Kidney (tissue), 14 donors: Measurements from ENCODE around the gene UNC119B. TPM values are rescaled to one million over a fixed set of nuclear protein-coding genes. Genes with fewer than 3 reads are reported as not detected.

Source experiments
- DNase-seq, 5 donors: peaks; one replicate each; pipeline ENCODE4 v3.0.0-alpha.2; 2013 to 2020
- FAIRE-seq: peaks from 2 replicates; lab custom pipeline; 2012; peaks lifted over from hg19 to GRCh38; lab: Jason Lieb, UNC
- H3K27ac ChIP-seq, 2 donors: one replicate each; pipeline ENCODE4 v1.7.0; 2013; ENCODE audit warnings: low read depth in 2 of 2, low read length in 2 of 2, inconsistent platforms in 1 of 2
- H3K27me3 ChIP-seq: one replicate; pipeline ENCODE4 v1.7.1; 2013; ENCODE audit warnings: low read length, inconsistent platforms; ENCODE audit not compliant: control insufficient read depth, insufficient read depth
- H3K36me3 ChIP-seq, 3 donors: one replicate each; pipeline versions ENCODE4 v1.7.0 to v1.7.1; 2013; ENCODE audit warnings: low read length in 3 of 3, control low read depth in 1 of 3, inconsistent platforms in 1 of 3; ENCODE audit not compliant: insufficient read depth in 3 of 3, control insufficient read depth in 2 of 3
- H3K4me1 ChIP-seq, 3 donors: one replicate each; pipeline versions ENCODE4 v1.7.0 to v1.7.1; 2013; ENCODE audit warnings: low read length in 3 of 3, inconsistent platforms in 1 of 3, low read depth in 1 of 3; ENCODE audit not compliant: control insufficient read depth in 2 of 3, insufficient read depth in 2 of 3
- H3K4me3 ChIP-seq, 3 donors: one replicate each; pipeline versions ENCODE4 v1.7.0 to v1.8.1; 2013; ENCODE audit warnings: low read length in 3 of 3, control low read depth in 1 of 3, inconsistent platforms in 1 of 3
- H3K9ac ChIP-seq, 3 donors: one replicate each; pipeline versions ENCODE4 v1.7.0 to v1.7.1; 2013; ENCODE audit warnings: low read length in 3 of 3, control low read depth in 1 of 3, inconsistent platforms in 1 of 3
- H3K9me3 ChIP-seq, 3 donors: one replicate each; pipeline versions ENCODE4 v1.7.0 to v1.7.1; 2013; ENCODE audit warnings: low read length in 3 of 3, control low read depth in 1 of 3, inconsistent platforms in 1 of 3; ENCODE audit not compliant: control insufficient read depth in 2 of 3, insufficient read depth in 1 of 3
- CTCF ChIP-seq: IDR thresholded peaks from 3 replicates; pipeline ENCODE4 v1.5.1; 2012; ENCODE audit warnings: mild to moderate bottlenecking, moderate library complexity, borderline replicate concordance; ENCODE audit not compliant: insufficient read depth; ENCODE audit errors: extremely low read depth
- intact Hi-C: fragments of 100-400 bp; cut with DNase I; formaldehyde crosslinking; loops from one replicate; pipeline ENCODE4 v1.11.1; 2022
- polyA plus RNA-seq: library from polyadenylated mRNA; stranded (reverse); fragments of 350-450 nt; fragmentation: Illumina TruSeq; extraction: RNeasy Lipid Tissue Mini Kit (QIAGEN cat#74804); gene quantifications from one replicate; pipeline ENCODE4 v1.2.3, GENCODE V29; 2014; ENCODE audit warnings: low read depth, low replicate concordance; ENCODE audit not compliant: insufficient read depth
- total RNA-seq: library from RNA; stranded (reverse); fragmentation: NEBNext Ultra II Directional; extraction: Animal tissue kit (Norgen Biotek cat#: 25700); gene quantifications from one replicate; pipeline ENCODE4 v1.2.1, GENCODE V29; 2021
- donor health status: control.
- donor health status: control.
- donor health status: control.
- donor health status: control.
- donor health status: control.
- donor health status: DM: yes; HTN: yes; CAD: no.
- donor health status: Normal renal cell carcinoma (clear cell type).

The UNC119B gene
- total and polyA plus RNA-seq, 2 donors from 2014 or later: 29.4 to 44.5 TPM

- no peak overlapping the region for H3K4me3 ChIP-seq
- FAIRE-seq (no peak), DNase-seq (no peak)
- H3K4me1 ChIP-seq: no peaks in the 10 kb centered on the region
- intact Hi-C loops: no loop called here
- no peak for TF ChIP-seq CTCF
- H3K9ac ChIP-seq: no peak overlapping the region
- no peaks in the 10 kb centered on the region for H3K27me3 ChIP-seq
- H3K36me3 ChIP-seq: no peaks in the 10 kb centered on the region
- no peaks in the 10 kb centered on the region for H3K9me3 ChIP-seq
- H3K27ac ChIP-seq: no peak overlapping the region
Measured at GRCh38 chr12:120663741-120664140, 46.5 kb upstream of the UNC119B start.

DNA sequence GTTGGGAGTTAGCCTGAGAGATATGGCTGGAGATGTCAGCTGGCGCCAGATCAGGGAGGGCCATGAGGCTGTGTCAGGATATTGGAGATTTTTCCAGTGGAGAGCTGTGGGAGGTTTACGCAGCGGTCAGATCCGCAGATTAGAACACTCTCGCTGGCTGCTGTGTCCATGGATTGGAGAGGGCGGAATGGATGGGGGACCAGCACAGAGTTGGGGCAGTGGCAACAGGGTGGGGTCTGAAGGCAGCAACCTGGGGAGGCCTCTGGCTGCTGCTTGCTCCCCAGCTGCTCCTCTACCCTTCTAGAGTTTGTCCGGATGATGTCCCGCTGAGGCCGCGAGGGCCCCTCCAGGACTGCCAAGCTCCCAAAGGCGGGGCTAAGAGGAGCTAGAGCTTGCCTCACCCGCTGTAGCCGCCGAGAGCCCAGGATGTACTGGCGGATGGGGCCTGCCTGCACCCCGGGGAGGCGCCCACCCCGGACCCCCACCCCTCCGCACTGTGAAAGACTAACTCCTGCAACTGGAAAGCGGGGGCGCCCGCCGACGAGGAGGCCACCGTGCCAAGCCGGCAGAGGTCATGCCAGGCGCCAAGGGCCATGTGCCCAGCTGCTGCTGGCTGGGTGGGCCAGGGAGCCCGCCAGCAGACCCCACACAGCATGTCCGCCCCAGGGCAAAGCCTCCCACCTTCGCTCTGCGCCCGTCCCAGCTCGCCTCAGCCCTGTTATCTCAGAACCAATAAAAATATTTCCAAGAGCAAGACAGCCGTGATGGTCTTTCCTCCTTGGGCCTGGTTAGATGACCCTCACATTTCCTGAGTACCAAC lies 43.5 kb upstream of the UNC119B start:
- H3K27me3 ChIP-seq: no peaks in the 10 kb centered on the region
- H3K4me1 ChIP-seq: peaks cover 0 to 2% (median 0%) of the 10 kb centered on the region in 3 donors
- H3K36me3 ChIP-seq: no peaks in the 10 kb centered on the region
- no peak for TF ChIP-seq CTCF
- H3K9ac ChIP-seq: no peak overlapping the region
- FAIRE-seq (no peak), DNase-seq (peak in 1 of 5 donors; percentile 54)
- no peak overlapping the region for H3K4me3 ChIP-seq
- H3K27ac ChIP-seq: no peak overlapping the region
- no peaks in the 10 kb centered on the region for H3K9me3 ChIP-seq
- intact Hi-C loops: no loop called here

GRCh38 chr12:120668091-120668867 lies 42.0 kb upstream of the UNC119B start:
- H3K36me3 ChIP-seq: no peaks in the 10 kb centered on the region
- H3K27ac ChIP-seq: no peak overlapping the region
- FAIRE-seq: no peak
- no peaks in the 10 kb centered on the region for H3K9me3 ChIP-seq
- no peak overlapping the region for H3K9ac ChIP-seq
- no peak overlapping the region for H3K4me3 ChIP-seq
- intact Hi-C loops: no loop called here
- TF ChIP-seq CTCF: no peak
- DNase-seq: peak in 1 of 5 donors; percentile 26
- H3K27me3 ChIP-seq: no peaks in the 10 kb centered on the region
- H3K4me1 ChIP-seq: peaks cover 0 to 2% (median 0%) of the 10 kb centered on the region in 3 donors
